ENCODE results near the gene KRTAP5-6. TPM values are rescaled to one million over a fixed set of nuclear protein-coding genes. Genes with fewer than 3 reads are reported as not detected.

Gene KRTAP5-6
- total RNA-seq, 1 donor from 2014 or later = not detected

- H3K27me3 ChIP-seq = no peaks in the 10 kb centered on the region
- H3K9me3 ChIP-seq = no peaks in the 10 kb centered on the region
- no peak for DNase-seq (ENCODE audit: extremely low spot score in 2 of 2)
- intact Hi-C loops (cut with DNase I) = no loop called here
- H3K4me1 ChIP-seq = peaks cover 46% of the 10 kb centered on the region
- H3K27ac ChIP-seq = peak overlapping the region; percentile 44
- H3K36me3 ChIP-seq = no peaks in the 10 kb centered on the region
- TF ChIP-seq CTCF (IDR thresholded peaks at IDR 0.05) (no peak), POLR2AphosphoS5 (IDR thresholded peaks at IDR 0.05; ENCODE audit: insufficient read depth in 1 of 2, low read depth in 1 of 2) (no peak), POLR2A (IDR thresholded peaks at IDR 0.05) (no peak)
- no peak overlapping the region for H3K4me3 ChIP-seq
Observed at GRCh38 chr11:1746956-1747752, 50.2 kb downstream of the KRTAP5-6 start.

Other genes with a start within 250 kb of the KRTAP5-6 start
- 34.1 TPM for gene MOB2, start 210.4 kb upstream of the KRTAP5-6 start, total RNA-seq
- 2.9 TPM for gene DUSP8, start 124.9 kb upstream of the KRTAP5-6 start, total RNA-seq
- not detected for gene KRTAP5-1, start 111.9 kb upstream of the KRTAP5-6 start, total RNA-seq
- not detected for gene KRTAP5-2, start 98.9 kb upstream of the KRTAP5-6 start, total RNA-seq
- not detected for gene KRTAP5-3, start 88.7 kb upstream of the KRTAP5-6 start, total RNA-seq
- not detected for gene KRTAP5-4, start 75.1 kb upstream of the KRTAP5-6 start, total RNA-seq
- not detected for gene KRTAP5-5, start 67.4 kb upstream of the KRTAP5-6 start, total RNA-seq
- 4.9 TPM for gene IFITM10, start 53.4 kb downstream of the KRTAP5-6 start, total RNA-seq
- 508 TPM for gene CTSD, start 66.7 kb downstream of the KRTAP5-6 start, total RNA-seq
- gene SYT8, start 137.8 kb downstream of the KRTAP5-6 start, total RNA-seq = 1.2 TPM
- gene TNNI2, start 141.8 kb downstream of the KRTAP5-6 start, total RNA-seq = not detected
- gene LSP1, start 155.9 kb downstream of the KRTAP5-6 start, total RNA-seq = 32.7 TPM
- gene PRR33, start 194.7 kb downstream of the KRTAP5-6 start, total RNA-seq = not detected
- 20.4 TPM for gene TNNT3, start 222.5 kb downstream of the KRTAP5-6 start, total RNA-seq

Data from vagina (tissue), 2 donors.